Inflammatory macrophage treated with lipopolysaccharide for 4 hours (primary cell): ENCODE measurements around the gene MSLN.
"Not testable (repeated sequence)": the region's sequence is repeated elsewhere in the genome, so short reads cannot be mapped to it uniquely, and the experiment has no call there.

Source experiments
- DNase-seq: peaks from one replicate; pipeline ENCODE4 v3.0.0-alpha.2; 2020

The MSLN gene

DNA sequence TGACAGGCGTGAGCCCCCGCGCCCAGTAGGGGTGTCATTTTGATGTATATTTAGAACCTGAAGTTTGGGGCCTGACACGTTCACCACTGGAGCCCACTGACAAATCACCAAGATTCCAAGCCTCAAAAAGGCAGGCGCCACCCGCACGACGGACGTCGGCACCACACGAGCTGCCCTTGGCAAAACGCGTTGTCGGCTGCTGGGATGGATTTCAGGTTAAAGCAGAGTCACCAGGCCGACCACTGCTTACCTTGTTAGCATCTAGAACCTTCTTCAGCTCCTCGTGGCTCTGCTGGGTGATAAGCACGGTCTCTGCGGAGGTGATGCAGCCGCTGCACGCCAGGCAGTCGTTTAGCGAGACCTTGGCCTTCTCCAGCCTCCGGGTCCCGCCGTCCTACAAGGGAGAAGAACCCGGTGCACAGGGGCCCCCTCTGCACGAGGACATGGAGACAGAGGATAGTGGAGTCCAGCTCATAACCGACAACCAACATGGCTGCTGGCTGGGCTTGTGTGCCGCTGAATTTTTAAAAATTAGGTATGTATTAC lies 23.5 kb upstream of the MSLN start:
- DNase-seq, result no peak

GRCh38 chr16:739560-740458 lies 20.7 kb upstream of the MSLN start:
- no peak for DNase-seq

DNA sequence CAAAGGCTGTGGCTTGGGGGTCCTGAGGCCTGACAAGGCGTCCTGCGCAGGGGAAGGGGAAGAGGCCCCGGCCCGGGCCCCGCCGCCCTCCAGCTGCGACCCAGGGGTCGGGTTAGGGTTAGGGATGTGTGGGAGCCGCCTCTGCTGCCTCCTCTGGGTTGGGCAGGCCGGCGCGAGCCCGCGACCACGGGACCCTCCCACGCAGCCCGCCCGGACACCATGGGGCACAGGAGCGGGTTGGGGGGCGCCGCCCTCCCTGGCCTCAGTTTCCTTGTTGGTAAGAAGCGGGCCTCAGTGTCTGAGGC lies 20.1 kb upstream of the MSLN start:
- DNase-seq, result no peak

DNA sequence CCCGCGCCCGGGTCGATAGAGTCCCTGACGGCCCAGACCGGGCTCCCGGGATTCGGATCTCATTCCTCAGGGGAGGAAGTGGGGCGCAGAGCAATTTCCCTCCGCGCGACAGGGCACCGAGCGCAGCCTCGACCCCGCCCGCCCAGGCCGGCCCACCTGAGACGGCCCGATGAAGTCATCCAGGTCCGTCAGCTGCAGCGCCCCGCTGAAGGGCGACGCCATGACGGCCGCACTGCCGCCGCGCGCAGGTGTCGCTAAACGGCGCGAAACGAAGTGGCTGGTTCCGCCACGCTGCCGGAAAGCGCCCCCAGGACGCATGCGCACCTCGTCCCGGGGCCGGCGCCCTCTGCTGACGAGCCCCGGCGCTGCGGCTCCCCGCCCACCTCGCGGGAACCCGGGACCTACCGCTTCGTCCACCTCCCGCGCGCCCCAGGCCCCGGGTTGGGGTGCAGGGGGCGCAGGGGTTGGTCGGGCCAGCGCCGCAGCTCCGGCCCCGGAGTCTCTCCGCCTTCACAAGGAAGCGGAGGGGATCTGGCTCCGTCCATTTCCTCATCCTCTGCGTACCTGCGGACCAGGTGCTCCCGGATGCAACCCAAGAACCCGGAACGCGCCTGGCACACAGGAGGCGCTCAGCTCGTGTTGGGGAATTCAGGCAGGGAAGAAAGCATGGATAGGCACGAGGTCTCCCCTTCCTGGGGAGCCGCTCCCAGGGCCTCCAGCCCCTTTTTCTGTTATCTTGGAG lies 19.6 kb upstream of the MSLN start, which contains the start of gene CIAO3:
CIAO3 (minus strand) TSS at position 234 of the 742 bp plus-strand sequence; CDS start at position 222, 12 bp downstream.
- peak; percentile 85 for DNase-seq

DNA sequence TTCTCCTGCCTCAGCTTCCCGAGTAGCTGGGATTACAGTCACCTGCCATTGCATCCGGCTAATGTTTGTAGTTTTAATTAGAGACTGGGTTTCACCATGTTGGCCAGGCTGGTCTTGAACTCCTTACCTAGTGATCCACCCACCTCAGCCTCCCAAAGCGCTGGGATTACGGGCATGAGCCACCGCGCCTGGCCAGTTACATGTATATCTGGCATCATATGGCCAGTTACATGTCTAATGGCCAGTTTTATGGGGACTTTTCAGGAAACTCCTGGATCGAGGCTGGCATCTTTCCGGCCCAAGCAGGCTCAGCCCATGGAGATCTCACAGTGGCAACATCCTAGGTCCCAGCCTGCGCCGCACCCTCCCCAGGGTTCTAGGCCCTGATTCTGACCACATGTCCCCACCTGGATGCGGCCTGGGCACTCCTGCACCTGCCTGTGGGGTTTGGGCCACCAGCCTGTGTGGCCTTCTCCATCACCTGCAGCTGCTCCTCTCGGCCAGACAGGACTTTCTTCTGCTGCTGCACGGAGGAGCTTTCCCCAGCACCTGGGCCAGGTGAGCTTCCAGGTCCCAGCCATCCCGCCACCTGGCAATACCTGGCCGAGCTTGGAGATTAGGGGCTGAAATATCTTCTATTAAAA lies 18.4 kb upstream of the MSLN start:
- no peak for DNase-seq

- not testable (repeated sequence) for DNase-seq
Observed at GRCh38 chr16:742894-743293, 17.6 kb upstream of the MSLN start.

GRCh38 chr16:743794-744500 lies 16.6 kb upstream of the MSLN start:
- no peak for DNase-seq

DNA sequence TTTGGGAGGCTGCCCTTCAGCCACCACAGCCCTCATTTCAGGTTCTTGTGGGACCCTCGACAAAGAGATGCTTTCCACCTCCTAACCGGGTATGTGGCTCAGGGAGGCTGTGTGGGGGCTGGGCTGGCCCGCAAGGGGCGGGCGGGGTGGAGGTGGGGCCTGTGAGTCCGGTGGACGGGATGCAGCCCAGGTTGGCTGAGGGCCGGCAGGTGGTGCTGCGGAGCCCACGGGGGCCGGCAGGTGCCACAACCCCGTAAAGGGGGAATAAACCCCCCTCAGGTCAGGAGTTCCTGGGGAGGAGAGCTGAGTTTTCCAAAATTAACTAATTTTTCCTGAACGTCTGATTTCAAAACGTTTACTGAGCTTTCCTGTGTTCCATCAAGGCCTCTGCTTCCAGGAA lies 14.8 kb upstream of the MSLN start:
- no peak for DNase-seq

GRCh38 chr16:746637-747036 lies 13.9 kb upstream of the MSLN start:
- no peak for DNase-seq

DNA sequence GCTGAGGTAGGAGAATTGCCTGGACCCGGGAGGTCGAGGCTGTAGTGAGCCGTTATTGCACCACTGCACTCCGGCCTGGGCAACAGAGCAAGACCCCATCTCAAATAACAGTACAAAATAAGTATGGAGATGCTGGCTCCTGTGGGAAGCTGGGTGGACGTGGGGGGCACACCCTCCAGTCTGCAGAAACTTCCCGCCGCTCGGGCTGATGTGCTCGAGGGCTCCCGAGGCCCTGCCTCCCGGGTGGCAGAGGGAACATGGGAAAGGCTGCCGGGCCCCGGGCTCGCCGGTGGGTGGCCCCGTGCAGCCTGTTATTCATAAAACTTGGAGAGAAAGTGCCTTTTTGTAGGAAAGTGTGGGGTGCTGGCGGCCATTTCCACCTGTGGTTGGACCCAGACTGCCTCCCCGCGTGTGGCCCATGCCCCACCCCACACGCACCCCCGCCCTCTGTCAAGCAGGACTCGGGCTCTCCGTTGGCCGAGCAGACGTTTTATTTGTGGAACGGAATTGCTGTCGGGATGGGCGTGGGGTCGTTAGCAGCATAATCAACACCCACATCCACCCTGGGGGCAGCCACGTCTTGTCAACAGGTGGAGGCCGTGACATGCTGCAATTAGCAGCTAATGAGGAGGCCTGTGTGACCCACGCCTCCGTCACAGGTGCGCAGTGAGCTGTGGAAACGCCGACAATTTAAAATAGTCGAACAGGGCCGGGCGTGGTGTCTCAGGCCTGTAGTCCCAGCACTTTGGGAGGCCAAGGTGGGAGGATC lies 12.4 kb upstream of the MSLN start:
- no peak for DNase-seq

DNA sequence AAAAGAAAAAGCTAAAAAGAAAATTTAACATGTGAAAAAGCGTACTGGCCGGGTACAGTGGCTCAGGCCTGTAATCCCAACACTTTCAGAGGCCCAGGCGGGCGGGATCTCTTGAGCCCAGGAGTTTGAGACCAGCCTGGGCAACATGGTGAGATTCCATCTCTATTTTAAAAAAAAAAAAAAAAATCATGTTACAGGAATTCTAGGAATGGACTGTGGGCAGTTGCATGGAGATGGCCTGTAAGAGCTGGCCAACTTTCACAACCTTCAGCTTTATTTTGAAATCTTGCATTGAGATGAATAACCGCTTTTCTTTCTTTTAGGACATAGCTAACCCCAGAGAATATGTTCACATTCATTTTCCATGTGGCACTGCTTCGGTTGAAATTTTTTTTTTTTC lies 11.5 kb upstream of the MSLN start:
- DNase-seq, result no peak

- DNase-seq, result no peak
Observed at GRCh38 chr16:750485-750884, 10.0 kb upstream of the MSLN start.

DNA sequence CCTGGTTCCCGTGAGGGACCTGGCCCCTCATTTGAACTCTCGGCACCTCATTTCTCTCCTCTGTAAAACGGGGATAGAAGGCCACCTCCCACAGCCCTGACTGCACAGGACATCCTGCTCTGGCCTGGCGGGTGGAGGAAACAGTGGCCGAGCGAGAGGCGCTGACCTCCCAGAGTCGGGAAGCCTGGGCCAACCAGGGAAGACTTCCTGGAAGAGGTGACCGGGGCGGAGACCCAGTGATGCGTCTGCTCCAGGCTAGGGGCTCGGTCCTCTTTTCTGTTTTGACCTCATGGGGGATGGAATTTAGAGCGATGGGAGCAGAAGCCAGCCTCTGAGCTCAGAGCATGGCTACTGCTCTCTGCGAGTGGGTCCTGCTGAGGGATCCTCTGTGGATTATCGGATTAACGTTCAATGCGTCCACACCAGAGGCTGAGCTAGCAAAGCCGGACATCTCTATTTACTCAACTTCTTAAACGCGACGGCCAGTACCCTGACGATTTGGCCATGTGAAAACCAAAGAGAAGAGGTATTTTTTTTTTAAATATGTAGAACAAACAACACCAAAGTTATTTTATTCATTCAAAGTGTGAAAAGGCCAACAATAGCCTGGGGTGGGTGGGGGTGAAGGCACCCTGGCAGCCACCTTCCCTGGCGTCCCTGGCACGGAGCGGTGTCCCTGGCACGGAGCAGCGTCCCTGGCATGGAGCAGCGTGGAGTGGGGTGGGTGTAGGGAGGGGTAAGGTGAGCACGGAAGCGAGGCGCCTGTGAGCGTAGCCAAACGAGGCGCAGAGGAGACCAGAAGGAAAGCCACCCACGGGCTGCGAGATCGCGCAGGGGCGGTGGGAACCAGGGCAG lies 9.2 kb upstream of the MSLN start:
- no peak for DNase-seq

- no peak for DNase-seq
Observed at GRCh38 chr16:752007-752312, 8.6 kb upstream of the MSLN start.

GRCh38 chr16:754121-754607 lies 6.4 kb upstream of the MSLN start:
- not testable (repeated sequence) for DNase-seq

- DNase-seq, result peak; percentile 56
Observed at GRCh38 chr16:754656-755055, 5.9 kb upstream of the MSLN start.

GRCh38 chr16:756428-756827 lies 4.1 kb upstream of the MSLN start:
- DNase-seq, result peak; percentile 44

GRCh38 chr16:759110-759910 lies 1.2 kb upstream of the MSLN start:
- no peak for DNase-seq

DNA sequence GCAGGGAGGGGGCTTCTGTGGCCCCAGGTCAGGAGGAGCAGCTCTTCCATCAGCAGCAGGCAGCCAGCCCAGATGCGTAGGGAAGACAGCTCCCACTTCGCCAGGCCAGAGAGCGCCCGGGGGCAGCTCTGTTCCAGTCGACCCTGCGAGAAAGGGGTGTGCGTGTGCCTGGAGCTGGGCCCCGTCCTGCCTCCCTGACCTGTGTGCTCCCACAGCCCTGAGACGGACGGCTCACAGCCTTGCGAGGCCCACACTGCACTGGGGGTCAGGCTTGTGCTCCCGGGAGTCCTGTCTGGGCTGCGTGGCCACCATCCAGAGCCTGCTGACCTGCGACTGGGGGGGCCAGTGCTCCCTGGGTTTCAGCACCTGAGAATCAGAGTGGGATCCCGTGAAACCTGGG lies 469 bp upstream of the MSLN start:
- DNase-seq, result no peak
